Gastroesophageal sphincter (tissue), 4 donors: Measurements from ENCODE around the gene HIF1A. TPM values are rescaled to one million over a fixed set of nuclear protein-coding genes. Genes with fewer than 3 reads are reported as not detected.

Experiments
- ATAC-seq: fragments of 150-250 bp; one replicate; pipeline ENCODE4 v1.9.1; 2016; ENCODE audit warnings: mild to moderate bottlenecking, moderate library complexity
- H3K27ac ChIP-seq, 4 donors: fragments of 200-600 bp; sonication (generic) in 3 of 4; 1 replicate in 3 of 4; 2 replicates in 1 of 4; pipeline ENCODE4 v1.5.1; 2016 to 2019
- H3K27me3 ChIP-seq: fragments of 200-600 bp; sonication (generic); one replicate; pipeline ENCODE4 v1.5.1; 2019
- H3K36me3 ChIP-seq, 2 donors: fragments of 200-600 bp; sonication (generic); one replicate each; pipeline ENCODE4 v1.5.1; 2019; ENCODE audit warnings: control low read depth in 1 of 2
- H3K4me1 ChIP-seq, 3 donors: fragments of 200-600 bp; sonication (generic); 1 replicate in 2 of 3; 2 replicates in 1 of 3; pipeline ENCODE4 v1.5.1; 2016 to 2019; ENCODE audit warnings: control low read depth in 2 of 3
- H3K4me3 ChIP-seq, 2 donors: fragments of 200-600 bp; sonication (generic); one replicate each; pipeline ENCODE4 v1.5.1; 2019; ENCODE audit warnings: mild to moderate bottlenecking in 1 of 2, moderate library complexity in 1 of 2
- H3K9me3 ChIP-seq, 3 donors: fragments of 200-600 bp; sonication (generic); one replicate each; pipeline ENCODE4 v1.5.1; 2017 to 2019; ENCODE audit warnings: control low read depth in 2 of 3
- CTCF ChIP-seq, 4 experiments: fragments of 200-600 bp in 2 of 4; fragments of 450-650 bp in 2 of 4; sonication (generic) in 1 of 4; IDR thresholded peaks; one replicate each; pipeline ENCODE4 v1.5.1; 2017 to 2019; ENCODE audit warnings: antibody characterized with exemption in 4 of 4, mild to moderate bottlenecking in 2 of 4, moderate library complexity in 2 of 4
- EP300 ChIP-seq: sonication (generic); formaldehyde crosslinking; IDR thresholded peaks from one replicate; pipeline ENCODE4 v1.6.1; 2017; ENCODE audit warnings: antibody characterized with exemption, mild to moderate bottlenecking
- POLR2A ChIP-seq, 2 donors: fragments of 450-650 bp; IDR thresholded peaks; one replicate each; pipeline ENCODE4 v1.6.1; 2017; ENCODE audit warnings: antibody characterized with exemption in 2 of 2, mild to moderate bottlenecking in 2 of 2, moderate library complexity in 1 of 2
- POLR2AphosphoS5 ChIP-seq: sonication (generic); formaldehyde crosslinking; IDR thresholded peaks from one replicate; pipeline ENCODE4 v1.6.1; 2017; ENCODE audit warnings: antibody characterized with exemption
- WGBS, 2 donors: methylation state at CpG; one replicate each; pipeline ENCODE4 v1.1.5; 2018; ENCODE audit warnings: low coverage in 1 of 2; 5-methylcytosine and 5-hydroxymethylcytosine counted together
- total RNA-seq, 4 donors: library from RNA; depleted of rRNA; stranded (reverse); fragments of >200 nt; gene quantifications; one replicate each; pipeline ENCODE4 v1.1.0, GENCODE V29; 2016

HIF1A gene
- total RNA-seq, 4 donors from 2014 or later = 84.3 to 120 (median 111) TPM

GRCh38 chr14:61764342-61765122, 69.2 kb downstream of the HIF1A start:
- 83 to 85% methylated on average over 5 of the region's 5 CpGs for WGBS, 2 donors
- H3K36me3 ChIP-seq = peaks cover 0 to 19% of the 10 kb centered on the region in 2 donors
- no peaks in the 10 kb centered on the region for H3K27me3 ChIP-seq
- H3K4me1 ChIP-seq = peaks cover 0 to 45% (median 0%) of the 10 kb centered on the region in 3 donors
- no peak for ATAC-seq
- no peak overlapping the region for H3K27ac ChIP-seq
- no peak overlapping the region for H3K4me3 ChIP-seq
- no peaks in the 10 kb centered on the region for H3K9me3 ChIP-seq
- TF ChIP-seq POLR2AphosphoS5 = no peak
- no peak for TF ChIP-seq CTCF (IDR thresholded peaks at IDR 0.05)
- no peak for TF ChIP-seq POLR2A (IDR thresholded peaks at IDR 0.05)
- TF ChIP-seq EP300 = no peak

- WGBS, 2 donors = 83 to 86% methylated on average over 10 to 15 of the region's 15 CpGs
- no peaks in the 10 kb centered on the region for H3K9me3 ChIP-seq
- no peaks in the 10 kb centered on the region for H3K27me3 ChIP-seq
- no peak overlapping the region for H3K4me3 ChIP-seq
- ATAC-seq = no peak
- peak overlapping the region in 1 of 4 donors; percentile 1 for H3K27ac ChIP-seq
- peaks cover 0 to 27% of the 10 kb centered on the region in 2 donors for H3K36me3 ChIP-seq
- H3K4me1 ChIP-seq = peaks cover 0 to 45% (median 0%) of the 10 kb centered on the region in 3 donors
- no peak for TF ChIP-seq POLR2A (IDR thresholded peaks at IDR 0.05)
- no peak for TF ChIP-seq EP300
- TF ChIP-seq POLR2AphosphoS5 = no peak
- TF ChIP-seq CTCF (IDR thresholded peaks at IDR 0.05) = no peak
These were observed 70.1 kb downstream of the HIF1A start for GRCh38 chr14:61765225-61765943.

GRCh38 chr14:61766151-61766550, 70.8 kb downstream of the HIF1A start:
- H3K36me3 ChIP-seq = peaks cover 0 to 35% of the 10 kb centered on the region in 2 donors
- H3K27ac ChIP-seq = peak overlapping the region in 1 of 4 donors; percentile 1
- no peaks in the 10 kb centered on the region for H3K9me3 ChIP-seq
- peaks cover 0 to 45% (median 0%) of the 10 kb centered on the region in 3 donors for H3K4me1 ChIP-seq
- 68 to 69% methylated on average over 5 of the region's 5 CpGs for WGBS, 2 donors
- no peak for TF ChIP-seq EP300
- no peak for TF ChIP-seq CTCF (IDR thresholded peaks at IDR 0.05)
- no peak for TF ChIP-seq POLR2AphosphoS5
- no peak for TF ChIP-seq POLR2A (IDR thresholded peaks at IDR 0.05)
- no peak overlapping the region for H3K4me3 ChIP-seq
- ATAC-seq = no peak
- no peaks in the 10 kb centered on the region for H3K27me3 ChIP-seq

GRCh38 chr14:61768240-61768639, 72.9 kb downstream of the HIF1A start:
- no peak for ATAC-seq
- no peak for TF ChIP-seq EP300
- no peak for TF ChIP-seq POLR2AphosphoS5
- no peak for TF ChIP-seq CTCF (IDR thresholded peaks at IDR 0.05)
- TF ChIP-seq POLR2A (IDR thresholded peaks at IDR 0.05) = no peak
- Histone ChIP-seq H3K4me1 (peaks cover 0 to 33% (median 0%) of the 10 kb centered on the region in 3 donors), H3K27me3 (no peaks in the 10 kb centered on the region), H3K4me3 (no peak overlapping the region), H3K9me3 (no peaks in the 10 kb centered on the region), H3K27ac (no peak overlapping the region), H3K36me3 (peaks cover 0 to 56% of the 10 kb centered on the region in 2 donors)
- 49 to 92% methylated on average over 3 of the region's 3 CpGs for WGBS, 2 donors
